Endothelial cell of umbilical vein (primary cell): ENCODE measurements around the gene PFN3.

Source experiments
- EZH2 ChIP-seq: IDR thresholded peaks from 2 replicates; pipeline ENCODE4 v1.6.1; 2012; ENCODE audit warnings: borderline replicate concordance, low read depth, mild to moderate bottlenecking, moderate library complexity, low read length, inconsistent platforms; ENCODE audit not compliant: severe bottlenecking
- MYC ChIP-seq: IDR thresholded peaks from one replicate; pipeline ENCODE4 v1.6.1; 2011; ENCODE audit warnings: mild to moderate bottlenecking, low read depth, low read length
- POLR2A ChIP-seq: IDR thresholded peaks from 2 replicates; pipeline ENCODE4 v1.6.1; 2012; ENCODE audit warnings: low read depth, mild to moderate bottlenecking, control low read depth, low read length
- TF ChIP-seq, protein P1 (sequence below), 2 donors: IDR thresholded peaks; 1 replicate in 1 of 2; 2 replicates in 1 of 2; pipeline ENCODE4 v1.5.1; 2011; ENCODE audit warnings: low read length in 2 of 2, mild to moderate bottlenecking in 2 of 2, moderate library complexity in 2 of 2, control low read depth in 1 of 2, inconsistent platforms in 1 of 2, low read depth in 1 of 2; ENCODE audit not compliant: insufficient read depth in 1 of 2; ENCODE audit errors: extremely low read depth in 1 of 2
- TF ChIP-seq, protein P2 (sequence below): IDR thresholded peaks from 2 replicates; pipeline ENCODE4 v1.6.1; 2011; ENCODE audit not compliant: insufficient read depth, insufficient read length

DNA sequence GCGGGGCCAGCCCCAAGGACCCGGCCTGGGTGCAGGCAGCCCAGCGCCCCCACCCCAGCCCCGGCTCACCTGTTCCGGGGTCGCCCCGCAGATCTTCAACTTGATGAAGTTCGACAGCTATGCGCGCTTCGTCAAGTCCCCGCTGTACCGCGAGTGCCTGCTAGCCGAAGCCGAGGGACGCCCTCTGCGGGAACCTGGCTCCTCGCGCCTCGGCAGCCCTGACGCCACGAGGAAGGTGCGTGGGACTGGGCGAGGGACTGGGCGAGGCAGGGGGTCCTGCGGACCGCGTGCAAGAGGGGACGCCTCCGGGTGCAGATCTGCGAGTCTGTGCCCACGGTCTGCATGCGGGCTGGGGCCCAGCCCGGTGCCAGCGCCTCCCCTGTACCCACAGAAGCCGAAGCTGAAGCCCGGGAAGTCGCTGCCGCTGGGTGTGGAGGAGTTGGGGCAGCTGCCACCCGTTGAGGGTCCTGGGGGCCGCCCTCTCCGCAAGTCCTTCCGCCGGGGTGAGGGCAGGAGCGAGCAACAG, 33.1 kb downstream of the PFN3 start:
- TF ChIP-seq, protein P1, sequence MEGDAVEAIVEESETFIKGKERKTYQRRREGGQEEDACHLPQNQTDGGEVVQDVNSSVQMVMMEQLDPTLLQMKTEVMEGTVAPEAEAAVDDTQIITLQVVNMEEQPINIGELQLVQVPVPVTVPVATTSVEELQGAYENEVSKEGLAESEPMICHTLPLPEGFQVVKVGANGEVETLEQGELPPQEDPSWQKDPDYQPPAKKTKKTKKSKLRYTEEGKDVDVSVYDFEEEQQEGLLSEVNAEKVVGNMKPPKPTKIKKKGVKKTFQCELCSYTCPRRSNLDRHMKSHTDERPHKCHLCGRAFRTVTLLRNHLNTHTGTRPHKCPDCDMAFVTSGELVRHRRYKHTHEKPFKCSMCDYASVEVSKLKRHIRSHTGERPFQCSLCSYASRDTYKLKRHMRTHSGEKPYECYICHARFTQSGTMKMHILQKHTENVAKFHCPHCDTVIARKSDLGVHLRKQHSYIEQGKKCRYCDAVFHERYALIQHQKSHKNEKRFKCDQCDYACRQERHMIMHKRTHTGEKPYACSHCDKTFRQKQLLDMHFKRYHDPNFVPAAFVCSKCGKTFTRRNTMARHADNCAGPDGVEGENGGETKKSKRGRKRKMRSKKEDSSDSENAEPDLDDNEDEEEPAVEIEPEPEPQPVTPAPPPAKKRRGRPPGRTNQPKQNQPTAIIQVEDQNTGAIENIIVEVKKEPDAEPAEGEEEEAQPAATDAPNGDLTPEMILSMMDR (IDR thresholded peaks at IDR 0.05; ENCODE audit: extremely low read depth in 1 of 2, insufficient read depth in 1 of 2, low read depth in 1 of 2, low read length in 2 of 2) = no peak
- TF ChIP-seq POLR2A (no peak), MYC (no peak), EZH2 (no peak)
- TF ChIP-seq, protein P2, sequence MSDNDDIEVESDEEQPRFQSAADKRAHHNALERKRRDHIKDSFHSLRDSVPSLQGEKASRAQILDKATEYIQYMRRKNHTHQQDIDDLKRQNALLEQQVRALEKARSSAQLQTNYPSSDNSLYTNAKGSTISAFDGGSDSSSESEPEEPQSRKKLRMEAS = peak; percentile 31
